Esophagus (tissue), 2 donors: ENCODE data around the gene PPT1. TPM values are rescaled to one million over a fixed set of nuclear protein-coding genes. Genes with fewer than 3 reads are reported as not detected.

Experiments used
- H3K27ac ChIP-seq, 2 donors: one replicate each; pipeline ENCODE4 v1.5.1; 2013; ENCODE audit warnings: low read depth in 2 of 2, mild to moderate bottlenecking in 2 of 2, inconsistent platforms in 1 of 2, low read length in 1 of 2, moderate library complexity in 1 of 2
- H3K27me3 ChIP-seq, 2 donors: one replicate each; pipeline ENCODE4 v1.6.1; 2013; ENCODE audit warnings: low read length in 2 of 2, control low read depth in 1 of 2, mild to moderate bottlenecking in 1 of 2; ENCODE audit not compliant: insufficient read depth in 2 of 2, control insufficient read depth in 1 of 2
- H3K36me3 ChIP-seq, 2 donors: one replicate each; pipeline ENCODE4 v1.6.1; 2013; ENCODE audit warnings: low read length in 1 of 2; ENCODE audit not compliant: control insufficient read depth in 2 of 2, insufficient read depth in 2 of 2
- H3K4me1 ChIP-seq, 2 donors: one replicate each; pipeline ENCODE4 v1.6.1; 2013; ENCODE audit warnings: low read length in 1 of 2; ENCODE audit not compliant: control insufficient read depth in 2 of 2, insufficient read depth in 2 of 2
- H3K4me3 ChIP-seq, 2 donors: one replicate each; pipeline ENCODE4 v1.5.1; 2013; ENCODE audit warnings: low read length in 2 of 2, mild to moderate bottlenecking in 2 of 2, low read depth in 1 of 2, moderate library complexity in 1 of 2
- H3K9me3 ChIP-seq, 2 donors: one replicate each; pipeline ENCODE4 v1.6.1; 2013; ENCODE audit warnings: mild to moderate bottlenecking in 2 of 2, low read depth in 1 of 2, low read length in 1 of 2, moderate library complexity in 1 of 2; ENCODE audit not compliant: control insufficient read depth in 2 of 2, insufficient read depth in 1 of 2
- WGBS, 2 donors: extraction: QIAGEN DNeasy Blood & Tissue Kit; methylation state at CpG; one replicate each; pipeline ENCODE4 v1.1.7; 2013; 5-methylcytosine and 5-hydroxymethylcytosine counted together
- polyA plus RNA-seq, 2 donors: library from polyadenylated mRNA; stranded (reverse); fragments of 200-250 nt; gene quantifications; one replicate each; pipeline ENCODE4 v1.2.3, GENCODE V29; 2013
- donor health status: healthy with polysubstance abuse.
- donor health status: Bipolar disorder and iron deficiency.

PPT1 gene
- polyA plus RNA-seq, 2 donors = 20.3 to 25.1 TPM

DNA sequence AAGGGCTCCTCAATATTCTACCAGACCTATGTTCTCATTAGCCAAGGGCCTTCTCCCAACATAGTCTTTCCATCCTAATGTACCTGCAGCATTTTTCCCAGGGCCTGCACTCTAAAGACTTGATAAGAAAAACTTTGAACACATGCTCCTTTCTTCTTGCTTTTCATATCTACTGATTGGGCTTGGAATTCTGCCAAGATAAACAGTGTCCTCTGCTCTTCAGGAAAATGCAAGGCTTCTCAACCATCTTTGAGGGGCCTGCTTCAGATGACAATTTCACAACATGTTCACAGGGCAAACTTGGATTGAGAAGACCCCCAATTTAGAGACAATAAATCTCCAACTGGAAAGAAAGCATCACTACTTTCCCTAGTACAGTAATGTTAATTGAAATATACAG, 25.8 kb upstream of the PPT1 start:
- Histone ChIP-seq H3K9me3 (no peaks in the 10 kb centered on the region), H3K27me3 (no peaks in the 10 kb centered on the region), H3K36me3 (no peaks in the 10 kb centered on the region), H3K4me3 (no peak overlapping the region), H3K27ac (no peak overlapping the region), H3K4me1 (no peaks in the 10 kb centered on the region)

GRCh38 chr1:40120128-40120527, 23.1 kb upstream of the PPT1 start:
- no peaks in the 10 kb centered on the region for H3K36me3 ChIP-seq

GRCh38 chr1:40114400-40114799, 17.3 kb upstream of the PPT1 start:
- no peaks in the 10 kb centered on the region for H3K4me1 ChIP-seq
- H3K27me3 ChIP-seq = no peaks in the 10 kb centered on the region
- no peak overlapping the region for H3K4me3 ChIP-seq
- no peak overlapping the region for H3K27ac ChIP-seq
- WGBS, 2 donors = 91 to 92% methylated on average over 3 of the region's 3 CpGs
- no peaks in the 10 kb centered on the region for H3K9me3 ChIP-seq
- no peaks in the 10 kb centered on the region for H3K36me3 ChIP-seq

More at GRCh38 chr1:40120128-40120527, 23.1 kb upstream of the PPT1 start:
- Histone ChIP-seq H3K9me3 (no peaks in the 10 kb centered on the region), H3K27me3 (no peaks in the 10 kb centered on the region), H3K27ac (no peak overlapping the region), H3K4me3 (no peak overlapping the region), H3K4me1 (no peaks in the 10 kb centered on the region)
- WGBS, 2 donors = 83% methylated on average over 7 of the region's 7 CpGs

DNA sequence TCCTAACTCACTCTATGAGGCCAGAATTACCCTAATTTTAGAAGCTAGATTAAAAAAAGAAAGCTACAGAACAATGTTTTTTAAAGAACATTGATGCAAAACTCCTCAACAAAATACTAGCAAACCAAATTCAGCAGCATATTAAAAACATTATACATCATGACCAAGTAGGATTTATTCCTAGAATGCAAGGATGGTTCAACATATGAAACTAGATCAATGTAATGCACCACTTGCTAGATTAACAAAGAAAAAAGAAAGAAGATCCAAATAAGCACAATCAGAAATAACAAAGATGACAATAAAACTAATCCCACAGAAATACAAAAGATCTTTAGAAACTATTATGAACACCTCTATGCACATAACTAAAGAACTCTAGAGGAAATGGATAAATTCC, 13.3 kb upstream of the PPT1 start:
- H3K4me1 ChIP-seq = no peaks in the 10 kb centered on the region
- H3K4me3 ChIP-seq = no peak overlapping the region
- H3K27me3 ChIP-seq = no peaks in the 10 kb centered on the region
- no peaks in the 10 kb centered on the region for H3K9me3 ChIP-seq
- H3K36me3 ChIP-seq = no peaks in the 10 kb centered on the region
- H3K27ac ChIP-seq = no peak overlapping the region

DNA sequence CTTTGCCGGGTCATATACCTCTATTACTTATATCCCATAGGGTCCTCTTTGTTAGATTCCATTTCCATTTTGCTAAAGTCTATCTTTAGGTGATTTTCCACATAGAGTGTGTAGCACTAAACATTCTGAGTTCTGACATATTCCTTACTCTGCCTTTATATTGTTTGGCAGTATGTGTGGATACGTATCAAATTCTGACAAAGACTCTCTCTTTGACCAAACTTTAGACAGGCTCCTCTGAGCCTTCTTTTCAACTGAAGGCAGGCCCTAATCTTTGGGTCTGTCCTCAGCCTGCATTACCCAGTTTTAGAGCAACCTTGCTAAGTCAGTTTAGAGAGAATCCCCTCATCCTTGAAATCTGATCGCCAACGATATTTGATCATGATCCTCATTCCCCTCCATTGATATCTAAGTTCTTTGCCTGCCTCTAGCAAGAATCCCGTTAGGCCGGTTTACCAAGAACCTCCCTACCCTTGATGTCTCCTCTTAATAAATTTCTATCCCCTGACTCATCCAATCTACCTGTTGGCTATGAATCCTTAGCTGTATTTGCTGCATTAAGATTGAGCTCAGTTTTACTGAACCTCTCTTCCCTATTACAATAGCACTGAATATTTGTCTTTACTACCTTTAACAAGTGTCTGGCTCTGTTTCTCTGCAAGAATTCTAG, 10.4 kb upstream of the PPT1 start:
- H3K36me3 ChIP-seq = no peaks in the 10 kb centered on the region
- H3K9me3 ChIP-seq = no peaks in the 10 kb centered on the region
- no peaks in the 10 kb centered on the region for H3K27me3 ChIP-seq
- no peak overlapping the region for H3K27ac ChIP-seq
- H3K4me1 ChIP-seq = no peaks in the 10 kb centered on the region
- 59 to 69% methylated on average over 6 of the region's 6 CpGs for WGBS, 2 donors
- no peak overlapping the region for H3K4me3 ChIP-seq

- 79 to 89% methylated on average over 1 of the region's 1 CpG for WGBS, 2 donors
- H3K9me3 ChIP-seq = no peaks in the 10 kb centered on the region
Measured at GRCh38 chr1:40105028-40105427, 8.0 kb upstream of the PPT1 start.

GRCh38 chr1:40102896-40103295, 5.8 kb upstream of the PPT1 start:
- H3K4me1 ChIP-seq = no peaks in the 10 kb centered on the region
- H3K27me3 ChIP-seq = no peaks in the 10 kb centered on the region
- no peak overlapping the region for H3K27ac ChIP-seq
- H3K9me3 ChIP-seq = no peaks in the 10 kb centered on the region
- H3K36me3 ChIP-seq = no peaks in the 10 kb centered on the region
- 91 to 94% methylated on average over 3 of the region's 3 CpGs for WGBS, 2 donors
- no peak overlapping the region for H3K4me3 ChIP-seq

More at GRCh38 chr1:40105028-40105427, 8.0 kb upstream of the PPT1 start:
- Histone ChIP-seq H3K27me3 (no peaks in the 10 kb centered on the region), H3K27ac (no peak overlapping the region), H3K4me3 (no peak overlapping the region), H3K4me1 (no peaks in the 10 kb centered on the region), H3K36me3 (no peaks in the 10 kb centered on the region)

DNA sequence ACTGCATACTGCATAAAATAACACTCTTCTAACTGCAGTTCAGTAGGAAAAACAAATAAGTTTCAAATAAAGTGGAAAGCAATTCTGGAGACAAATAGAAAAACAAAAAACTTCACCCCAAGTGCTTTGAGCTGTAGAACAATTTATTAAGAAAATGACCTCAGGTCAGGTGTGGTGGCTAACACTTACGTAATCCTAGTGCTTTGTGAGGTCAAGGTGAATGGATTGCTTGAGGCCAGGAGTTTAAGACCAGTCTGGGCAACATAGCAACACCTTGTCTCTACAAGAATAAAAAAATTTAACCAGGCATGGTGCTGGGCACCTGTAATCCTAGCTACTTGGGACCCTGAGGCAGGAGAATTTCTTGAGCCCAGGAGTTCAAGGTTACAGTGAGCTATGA, 5.0 kb upstream of the PPT1 start:
- Histone ChIP-seq H3K27me3 (no peaks in the 10 kb centered on the region), H3K27ac (no peak overlapping the region), H3K9me3 (no peaks in the 10 kb centered on the region), H3K36me3 (no peaks in the 10 kb centered on the region), H3K4me1 (no peaks in the 10 kb centered on the region), H3K4me3 (no peak overlapping the region)
- WGBS, 2 donors = 48 to 61% methylated on average over 1 of the region's 1 CpG

GRCh38 chr1:40096646-40096976, 441 bp downstream of the PPT1 start:
- Histone ChIP-seq H3K9me3 (no peaks in the 10 kb centered on the region), H3K36me3 (peaks cover 3 to 5% of the 10 kb centered on the region in 2 donors), H3K4me3 (peak overlapping the region; percentile 58 to 77), H3K4me1 (no peaks in the 10 kb centered on the region), H3K27me3 (no peaks in the 10 kb centered on the region), H3K27ac (peak overlapping the region; percentile 41 to 72)
- 10 to 12% methylated on average over 9 of the region's 9 CpGs for WGBS, 2 donors

GRCh38 chr1:40095806-40096205, 1.2 kb downstream of the PPT1 start:
- H3K4me1 ChIP-seq = no peaks in the 10 kb centered on the region
- H3K4me3 ChIP-seq = no peak overlapping the region
- H3K36me3 ChIP-seq = peaks cover 3 to 8% of the 10 kb centered on the region in 2 donors
- no peaks in the 10 kb centered on the region for H3K9me3 ChIP-seq
- no peak overlapping the region for H3K27ac ChIP-seq
- 93 to 95% methylated on average over 3 of the region's 3 CpGs for WGBS, 2 donors
- H3K27me3 ChIP-seq = no peaks in the 10 kb centered on the region
